Measurements from ENCODE around the gene AMD1. TPM values are rescaled to one million over a fixed set of nuclear protein-coding genes. Genes with fewer than 3 reads are reported as not detected.

The AMD1 gene
- total and polyA plus RNA-seq, 8 donors, result 11.3 to 30.1 (median 24.5) TPM

GRCh38 chr6:110876806-110877564, 2.4 kb downstream of the AMD1 start:
- intact Hi-C loops (cut with DNase I), result no loop called here
- TF ChIP-seq CTCF (IDR thresholded peaks at IDR 0.05), result no peak
- WGBS, 2 donors, result 9 to 13% methylated on average over 10 of the region's 10 CpGs
- Histone ChIP-seq H3K27me3 (no peaks in the 10 kb centered on the region), H3K9me3 (no peaks in the 10 kb centered on the region), H3K36me3 (no peaks in the 10 kb centered on the region), H3K27ac (peak overlapping the region in 3 of 4 donors; percentile 35 to 92 (median 86)), H3K4me1 (peaks cover 14 to 40% (median 34%) of the 10 kb centered on the region in 3 donors), H3K4me3 (peak overlapping the region in 3 of 4 donors; percentile 91 to 94 (median 94))
- no peak for DNase-seq
- no peak for ATAC-seq
- FAIRE-seq, result no peak

GRCh38 chr6:110877569-110877968, 3.0 kb downstream of the AMD1 start:
- Histone ChIP-seq H3K4me1 (peaks cover 20 to 45% (median 40%) of the 10 kb centered on the region in 3 donors), H3K27ac (peak overlapping the region in 2 of 4 donors; percentile 86 to 92), H3K4me3 (peak overlapping the region in 2 of 4 donors; percentile 94), H3K9me3 (no peaks in the 10 kb centered on the region), H3K36me3 (no peaks in the 10 kb centered on the region), H3K27me3 (no peaks in the 10 kb centered on the region)
- intact Hi-C loops (cut with DNase I), result no loop called here
- FAIRE-seq, result no peak
- ATAC-seq, result no peak
- no peak for DNase-seq
- WGBS, 2 donors, result 13 to 14% methylated on average over 2 of the region's 2 CpGs
- TF ChIP-seq CTCF (IDR thresholded peaks at IDR 0.05), result no peak

- peak overlapping the region in 1 of 4 donors; percentile 1 for H3K4me3 ChIP-seq
- intact Hi-C loops (cut with DNase I), result no loop called here
Measured at GRCh38 chr6:110878751-110879522, 4.4 kb downstream of the AMD1 start.

GRCh38 chr6:110880651-110881050, 6.1 kb downstream of the AMD1 start:
- TF ChIP-seq CTCF (IDR thresholded peaks at IDR 0.05), result no peak
- no peak for ATAC-seq
- Histone ChIP-seq H3K27ac (no peak overlapping the region), H3K4me1 (peaks cover 22 to 50% (median 40%) of the 10 kb centered on the region in 3 donors), H3K36me3 (no peaks in the 10 kb centered on the region), H3K4me3 (no peak overlapping the region), H3K9me3 (no peaks in the 10 kb centered on the region), H3K27me3 (no peaks in the 10 kb centered on the region)
- FAIRE-seq, result no peak
- intact Hi-C loops (cut with DNase I), result no loop called here
- WGBS, 2 donors, result 86 to 93% methylated on average over 9 of the region's 9 CpGs
- no peak for DNase-seq

More at GRCh38 chr6:110878751-110879522, 4.4 kb downstream of the AMD1 start:
- no peaks in the 10 kb centered on the region for H3K27me3 ChIP-seq
- no peaks in the 10 kb centered on the region for H3K36me3 ChIP-seq
- peak in 1 of 4 donors; percentile 13 for TF ChIP-seq CTCF (IDR thresholded peaks at IDR 0.05)
- no peak for DNase-seq
- WGBS, 2 donors, result 10 to 22% methylated on average over 10 of the region's 10 CpGs
- H3K27ac ChIP-seq, result no peak overlapping the region
- H3K9me3 ChIP-seq, result no peaks in the 10 kb centered on the region
- no peak for FAIRE-seq
- ATAC-seq, result no peak
- peaks cover 20 to 50% (median 38%) of the 10 kb centered on the region in 3 donors for H3K4me1 ChIP-seq

Measured in pancreas (tissue), 10 donors.